K562 (cell line): ENCODE data around the gene MYOZ1. TPM values are rescaled to one million over a fixed set of nuclear protein-coding genes. Genes with fewer than 3 reads are reported as not detected.

Source experiments
- TRIM28 ChIP-seq: fragments of 450-650 bp; IDR thresholded peaks from 2 replicates; pipeline ENCODE4 v1.6.1; 2017
- ZNF584 ChIP-seq: fragments of 200-800 bp; sonication (Bioruptor generic); IDR thresholded peaks from 2 replicates; pipeline ENCODE4 v1.6.1; 2016; ENCODE audit warnings: low read depth, mild to moderate bottlenecking, missing genetic modification characterization, missing compliant biosample characterization
- polyA plus RNA-seq, 8 experiments: library from polyadenylated mRNA; depleted of rRNA in 4 of 8; stranded (reverse) in 5 of 8; unstranded in 3 of 8; fragments of >200 nt; fragmentation: Nextera tagmentation in 2 of 8; fragmentation: Illumina TruSeq in 1 of 8; extraction: Ambion mirVana in 2 of 8; extraction: Trizol in 1 of 8; gene quantifications; 2 replicates each; pipeline versions ENCODE4 v1.2.1 to v1.2.3, GENCODE V29; 2011 to 2014; ENCODE audit warnings: inconsistent platforms in 1 of 8, missing spikeins in 1 of 8
- total RNA-seq, 7 experiments: library from RNA; depleted of rRNA in 6 of 7; stranded (reverse); fragments of >200 nt in 6 of 7; fragmentation: Illumina TruSeq in 2 of 7; extraction: Trizol in 2 of 7; gene quantifications; 2 replicates each; pipeline versions ENCODE4 v1.2.1 to v1.2.3, GENCODE V29; 2011 to 2021; ENCODE audit warnings: low replicate concordance in 1 of 7
- TF ChIP-seq, protein P1 (sequence below): fragments of 250-450 bp; sonication (Bioruptor Pico); IDR thresholded peaks from 2 replicates; pipeline ENCODE4 v1.4.0; 2020

Gene MYOZ1
- total and polyA plus RNA-seq, 9 of the 15 experiments (the other 6 are each of a cell fraction or from before 2014, with no cell fraction given), result 0.03 to 0.18 (median 0.07) TPM; not detected in 5

DNA sequence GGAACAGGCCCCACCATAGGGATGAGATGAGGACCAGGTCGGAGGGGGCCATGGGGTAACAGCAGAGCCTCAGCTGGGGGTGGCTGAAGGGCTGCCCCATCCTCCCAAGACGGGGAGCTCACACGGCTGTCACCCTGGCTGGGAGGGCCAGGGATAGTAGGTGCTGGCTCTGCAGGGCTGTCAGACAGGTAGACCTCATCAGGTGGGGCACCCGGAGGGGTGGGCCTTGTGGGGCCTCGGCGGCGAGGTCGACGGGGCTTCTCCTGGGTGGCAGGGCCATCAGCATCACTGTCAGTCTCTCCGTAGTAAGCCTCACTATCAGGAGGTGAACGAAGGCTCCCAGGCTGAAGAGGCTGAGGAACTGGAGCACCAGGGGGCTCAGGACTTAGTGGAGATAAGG lies 11.9 kb upstream of the MYOZ1 start (continued):
- TF ChIP-seq, protein P1, sequence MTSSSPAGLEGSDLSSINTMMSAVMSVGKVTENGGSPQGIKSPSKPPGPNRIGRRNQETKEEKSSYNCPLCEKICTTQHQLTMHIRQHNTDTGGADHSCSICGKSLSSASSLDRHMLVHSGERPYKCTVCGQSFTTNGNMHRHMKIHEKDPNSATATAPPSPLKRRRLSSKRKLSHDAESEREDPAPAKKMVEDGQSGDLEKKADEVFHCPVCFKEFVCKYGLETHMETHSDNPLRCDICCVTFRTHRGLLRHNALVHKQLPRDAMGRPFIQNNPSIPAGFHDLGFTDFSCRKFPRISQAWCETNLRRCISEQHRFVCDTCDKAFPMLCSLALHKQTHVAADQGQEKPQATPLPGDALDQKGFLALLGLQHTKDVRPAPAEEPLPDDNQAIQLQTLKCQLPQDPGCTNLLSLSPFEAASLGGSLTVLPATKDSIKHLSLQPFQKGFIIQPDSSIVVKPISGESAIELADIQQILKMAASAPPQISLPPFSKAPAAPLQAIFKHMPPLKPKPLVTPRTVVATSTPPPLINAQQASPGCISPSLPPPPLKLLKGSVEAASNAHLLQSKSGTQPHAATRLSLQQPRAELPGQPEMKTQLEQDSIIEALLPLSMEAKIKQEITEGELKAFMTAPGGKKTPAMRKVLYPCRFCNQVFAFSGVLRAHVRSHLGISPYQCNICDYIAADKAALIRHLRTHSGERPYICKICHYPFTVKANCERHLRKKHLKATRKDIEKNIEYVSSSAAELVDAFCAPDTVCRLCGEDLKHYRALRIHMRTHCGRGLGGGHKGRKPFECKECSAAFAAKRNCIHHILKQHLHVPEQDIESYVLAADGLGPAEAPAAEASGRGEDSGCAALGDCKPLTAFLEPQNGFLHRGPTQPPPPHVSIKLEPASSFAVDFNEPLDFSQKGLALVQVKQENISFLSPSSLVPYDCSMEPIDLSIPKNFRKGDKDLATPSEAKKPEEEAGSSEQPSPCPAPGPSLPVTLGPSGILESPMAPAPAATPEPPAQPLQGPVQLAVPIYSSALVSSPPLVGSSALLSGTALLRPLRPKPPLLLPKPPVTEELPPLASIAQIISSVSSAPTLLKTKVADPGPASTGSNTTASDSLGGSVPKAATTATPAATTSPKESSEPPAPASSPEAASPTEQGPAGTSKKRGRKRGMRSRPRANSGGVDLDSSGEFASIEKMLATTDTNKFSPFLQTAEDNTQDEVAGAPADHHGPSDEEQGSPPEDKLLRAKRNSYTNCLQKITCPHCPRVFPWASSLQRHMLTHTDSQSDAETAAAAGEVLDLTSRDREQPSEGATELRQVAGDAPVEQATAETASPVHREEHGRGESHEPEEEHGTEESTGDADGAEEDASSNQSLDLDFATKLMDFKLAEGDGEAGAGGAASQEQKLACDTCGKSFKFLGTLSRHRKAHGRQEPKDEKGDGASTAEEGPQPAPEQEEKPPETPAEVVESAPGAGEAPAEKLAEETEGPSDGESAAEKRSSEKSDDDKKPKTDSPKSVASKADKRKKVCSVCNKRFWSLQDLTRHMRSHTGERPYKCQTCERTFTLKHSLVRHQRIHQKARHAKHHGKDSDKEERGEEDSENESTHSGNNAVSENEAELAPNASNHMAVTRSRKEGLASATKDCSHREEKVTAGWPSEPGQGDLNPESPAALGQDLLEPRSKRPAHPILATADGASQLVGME, result no peak
- TF ChIP-seq TRIM28, result no peak
- no peak for TF ChIP-seq ZNF584 (CRISPR knock-in tag)
